ENCODE results near the gene CAPN14.

CAPN14 gene

GRCh38 chr2:31258351-31258750 lies 41.0 kb upstream of the CAPN14 start:
- H3K4me3 ChIP-seq (replicated peaks; ENCODE audit: insufficient read depth, low read length) = no peak overlapping the region
- TF ChIP-seq GABPA (IDR thresholded peaks at IDR 0.05; ENCODE audit: low read depth) = no peak
- no peak for DNase-seq (ENCODE audit: low read depth in 1 of 2, low spot score in 1 of 2)
- H3K27ac ChIP-seq (replicated peaks) = no peak overlapping the region
- H3K27me3 ChIP-seq (ENCODE audit: insufficient read depth, poor library complexity, severe bottlenecking) = no peaks in the 10 kb centered on the region

DNA sequence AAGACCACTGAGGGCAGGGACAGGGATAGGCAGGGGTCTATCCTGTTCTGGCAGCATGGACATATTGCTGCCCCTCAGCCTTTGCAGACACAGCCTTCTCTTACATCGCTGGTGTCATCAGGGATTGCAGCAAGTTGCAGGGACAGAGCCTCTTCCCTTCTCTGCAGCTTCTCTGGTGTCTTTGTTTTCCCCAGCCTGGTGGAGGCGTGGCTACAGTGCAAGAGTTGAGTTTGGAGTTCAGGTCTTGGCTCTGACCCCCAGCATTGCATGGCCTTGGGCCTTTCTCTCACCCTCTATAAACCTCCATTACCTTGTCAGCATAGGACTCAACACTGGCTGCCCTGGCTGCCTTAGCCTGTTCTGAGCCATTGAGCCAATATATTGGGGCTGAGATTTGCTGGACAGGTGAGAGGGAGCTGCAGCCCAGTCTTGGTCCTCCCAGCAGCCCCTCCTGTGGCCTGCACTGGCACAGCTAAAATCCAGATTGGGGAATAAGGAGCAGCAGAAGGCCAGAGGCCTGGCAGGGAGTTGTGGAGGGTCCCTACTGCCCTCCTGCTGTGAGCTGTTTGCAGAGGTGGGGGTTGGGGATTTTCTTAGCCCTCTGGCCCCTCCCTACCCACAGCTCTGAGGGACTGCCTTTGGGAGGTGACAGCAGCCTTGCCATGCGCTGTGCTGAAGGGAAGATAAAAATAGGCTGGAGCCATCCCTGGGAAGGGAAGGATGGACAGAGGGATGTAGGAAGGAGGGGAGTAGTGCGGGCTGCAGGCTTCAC lies 39.5 kb upstream of the CAPN14 start:
- Histone ChIP-seq H3K4me3 (replicated peaks; ENCODE audit: insufficient read depth, low read length) (no peak overlapping the region), H3K27me3 (ENCODE audit: insufficient read depth, poor library complexity, severe bottlenecking) (no peaks in the 10 kb centered on the region), H3K27ac (replicated peaks) (no peak overlapping the region)
- DNase-seq (ENCODE audit: low read depth in 1 of 2, low spot score in 1 of 2) = no peak
- TF ChIP-seq POLR2AphosphoS5 (IDR thresholded peaks at IDR 0.05; ENCODE audit: low read depth) = no peak

GRCh38 chr2:31255911-31256571 lies 38.7 kb upstream of the CAPN14 start:
- no peak overlapping the region for H3K27ac ChIP-seq (replicated peaks)
- TF ChIP-seq, protein P1, sequence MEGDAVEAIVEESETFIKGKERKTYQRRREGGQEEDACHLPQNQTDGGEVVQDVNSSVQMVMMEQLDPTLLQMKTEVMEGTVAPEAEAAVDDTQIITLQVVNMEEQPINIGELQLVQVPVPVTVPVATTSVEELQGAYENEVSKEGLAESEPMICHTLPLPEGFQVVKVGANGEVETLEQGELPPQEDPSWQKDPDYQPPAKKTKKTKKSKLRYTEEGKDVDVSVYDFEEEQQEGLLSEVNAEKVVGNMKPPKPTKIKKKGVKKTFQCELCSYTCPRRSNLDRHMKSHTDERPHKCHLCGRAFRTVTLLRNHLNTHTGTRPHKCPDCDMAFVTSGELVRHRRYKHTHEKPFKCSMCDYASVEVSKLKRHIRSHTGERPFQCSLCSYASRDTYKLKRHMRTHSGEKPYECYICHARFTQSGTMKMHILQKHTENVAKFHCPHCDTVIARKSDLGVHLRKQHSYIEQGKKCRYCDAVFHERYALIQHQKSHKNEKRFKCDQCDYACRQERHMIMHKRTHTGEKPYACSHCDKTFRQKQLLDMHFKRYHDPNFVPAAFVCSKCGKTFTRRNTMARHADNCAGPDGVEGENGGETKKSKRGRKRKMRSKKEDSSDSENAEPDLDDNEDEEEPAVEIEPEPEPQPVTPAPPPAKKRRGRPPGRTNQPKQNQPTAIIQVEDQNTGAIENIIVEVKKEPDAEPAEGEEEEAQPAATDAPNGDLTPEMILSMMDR (IDR thresholded peaks at IDR 0.05; ENCODE audit: insufficient read depth, low read length) = no peak
- TF ChIP-seq SPI1 (IDR thresholded peaks at IDR 0.05; ENCODE audit: borderline replicate concordance, low read depth) = no peak
- no peak for TF ChIP-seq POLR2AphosphoS5 (IDR thresholded peaks at IDR 0.05; ENCODE audit: low read depth)
- TF ChIP-seq, protein P2, sequence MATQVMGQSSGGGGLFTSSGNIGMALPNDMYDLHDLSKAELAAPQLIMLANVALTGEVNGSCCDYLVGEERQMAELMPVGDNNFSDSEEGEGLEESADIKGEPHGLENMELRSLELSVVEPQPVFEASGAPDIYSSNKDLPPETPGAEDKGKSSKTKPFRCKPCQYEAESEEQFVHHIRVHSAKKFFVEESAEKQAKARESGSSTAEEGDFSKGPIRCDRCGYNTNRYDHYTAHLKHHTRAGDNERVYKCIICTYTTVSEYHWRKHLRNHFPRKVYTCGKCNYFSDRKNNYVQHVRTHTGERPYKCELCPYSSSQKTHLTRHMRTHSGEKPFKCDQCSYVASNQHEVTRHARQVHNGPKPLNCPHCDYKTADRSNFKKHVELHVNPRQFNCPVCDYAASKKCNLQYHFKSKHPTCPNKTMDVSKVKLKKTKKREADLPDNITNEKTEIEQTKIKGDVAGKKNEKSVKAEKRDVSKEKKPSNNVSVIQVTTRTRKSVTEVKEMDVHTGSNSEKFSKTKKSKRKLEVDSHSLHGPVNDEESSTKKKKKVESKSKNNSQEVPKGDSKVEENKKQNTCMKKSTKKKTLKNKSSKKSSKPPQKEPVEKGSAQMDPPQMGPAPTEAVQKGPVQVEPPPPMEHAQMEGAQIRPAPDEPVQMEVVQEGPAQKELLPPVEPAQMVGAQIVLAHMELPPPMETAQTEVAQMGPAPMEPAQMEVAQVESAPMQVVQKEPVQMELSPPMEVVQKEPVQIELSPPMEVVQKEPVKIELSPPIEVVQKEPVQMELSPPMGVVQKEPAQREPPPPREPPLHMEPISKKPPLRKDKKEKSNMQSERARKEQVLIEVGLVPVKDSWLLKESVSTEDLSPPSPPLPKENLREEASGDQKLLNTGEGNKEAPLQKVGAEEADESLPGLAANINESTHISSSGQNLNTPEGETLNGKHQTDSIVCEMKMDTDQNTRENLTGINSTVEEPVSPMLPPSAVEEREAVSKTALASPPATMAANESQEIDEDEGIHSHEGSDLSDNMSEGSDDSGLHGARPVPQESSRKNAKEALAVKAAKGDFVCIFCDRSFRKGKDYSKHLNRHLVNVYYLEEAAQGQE (IDR thresholded peaks at IDR 0.05; ENCODE audit: insufficient replicate concordance, low read depth) = no peak
- no peak for TF ChIP-seq GABPA (IDR thresholded peaks at IDR 0.05; ENCODE audit: low read depth)
- DNase-seq (ENCODE audit: low read depth in 1 of 2, low spot score in 1 of 2) = no peak

GRCh38 chr2:31254237-31255203 lies 37.2 kb upstream of the CAPN14 start:
- Histone ChIP-seq H3K27me3 (ENCODE audit: insufficient read depth, poor library complexity, severe bottlenecking) (no peaks in the 10 kb centered on the region), H3K4me3 (replicated peaks; ENCODE audit: insufficient read depth, low read length) (no peak overlapping the region), H3K27ac (replicated peaks) (no peak overlapping the region)
- DNase-seq (ENCODE audit: low read depth in 1 of 2, low spot score in 1 of 2) = no peak
- TF ChIP-seq SPI1 (IDR thresholded peaks at IDR 0.05; ENCODE audit: borderline replicate concordance, low read depth) = no peak
- TF ChIP-seq, protein P1 (IDR thresholded peaks at IDR 0.05; ENCODE audit: insufficient read depth, low read length) = no peak
- TF ChIP-seq POLR2AphosphoS5 (IDR thresholded peaks at IDR 0.05; ENCODE audit: low read depth) = no peak
- no peak for TF ChIP-seq GABPA (IDR thresholded peaks at IDR 0.05; ENCODE audit: low read depth)
- TF ChIP-seq, protein P2 (IDR thresholded peaks at IDR 0.05; ENCODE audit: insufficient replicate concordance, low read depth) = no peak

More at GRCh38 chr2:31255911-31256571, 38.7 kb upstream of the CAPN14 start:
- Histone ChIP-seq H3K27me3 (ENCODE audit: insufficient read depth, poor library complexity, severe bottlenecking) (no peaks in the 10 kb centered on the region), H3K4me3 (replicated peaks; ENCODE audit: insufficient read depth, low read length) (no peak overlapping the region)
